Measurements from ENCODE around the gene MUCL3.

GRCh38 chr6:30918670-30919069 lies 22.1 kb upstream of the MUCL3 start:
- TF ChIP-seq CTCF (IDR thresholded peaks at IDR 0.05) (no peak), POLR2A (IDR thresholded peaks at IDR 0.05) (no peak)

Data from lower leg skin (tissue), 3 donors.